ENCODE measurements around the gene RFNG.

Gene RFNG

DNA sequence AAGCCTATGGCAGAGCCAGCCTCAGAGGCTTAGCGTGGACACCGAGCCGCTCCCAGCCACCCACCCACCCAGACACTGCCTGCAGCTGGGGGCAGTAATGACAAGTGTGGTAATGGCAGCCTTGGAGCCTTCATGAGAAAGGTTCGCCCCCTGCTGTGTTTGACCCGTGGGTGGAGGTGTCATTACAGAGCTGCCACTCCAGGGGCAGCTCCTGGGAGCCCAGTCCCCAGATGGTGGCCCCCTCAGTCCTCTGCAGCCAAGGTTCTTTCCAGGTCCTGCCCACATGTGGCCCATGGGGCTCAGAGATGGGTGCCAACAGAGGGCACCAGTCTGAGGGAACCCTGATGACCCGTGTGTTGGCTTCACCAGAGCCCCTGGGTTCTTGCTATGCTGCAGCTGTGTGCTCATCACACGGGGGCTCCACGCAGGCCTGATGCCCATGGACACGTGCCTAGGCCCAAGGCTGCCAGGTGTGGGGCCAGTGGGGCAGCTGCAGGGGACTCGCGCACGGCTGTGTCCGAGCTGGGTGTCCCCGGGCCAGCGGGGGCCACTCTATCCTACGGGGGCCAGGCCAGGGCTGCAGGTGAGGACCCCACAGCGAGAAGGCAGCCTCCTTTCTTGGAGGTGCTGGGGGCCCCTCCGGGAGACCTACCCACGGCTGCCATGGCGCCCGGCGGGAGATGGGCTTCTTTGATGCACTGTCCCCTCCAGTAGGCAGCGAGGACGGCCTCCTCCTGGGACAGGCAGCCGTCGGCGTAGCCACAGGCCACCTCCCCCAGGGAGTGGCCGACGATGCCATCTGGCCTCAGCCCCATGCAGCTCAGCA, 38.3 kb upstream of the RFNG start:
- DNase-seq = no peak

DNA sequence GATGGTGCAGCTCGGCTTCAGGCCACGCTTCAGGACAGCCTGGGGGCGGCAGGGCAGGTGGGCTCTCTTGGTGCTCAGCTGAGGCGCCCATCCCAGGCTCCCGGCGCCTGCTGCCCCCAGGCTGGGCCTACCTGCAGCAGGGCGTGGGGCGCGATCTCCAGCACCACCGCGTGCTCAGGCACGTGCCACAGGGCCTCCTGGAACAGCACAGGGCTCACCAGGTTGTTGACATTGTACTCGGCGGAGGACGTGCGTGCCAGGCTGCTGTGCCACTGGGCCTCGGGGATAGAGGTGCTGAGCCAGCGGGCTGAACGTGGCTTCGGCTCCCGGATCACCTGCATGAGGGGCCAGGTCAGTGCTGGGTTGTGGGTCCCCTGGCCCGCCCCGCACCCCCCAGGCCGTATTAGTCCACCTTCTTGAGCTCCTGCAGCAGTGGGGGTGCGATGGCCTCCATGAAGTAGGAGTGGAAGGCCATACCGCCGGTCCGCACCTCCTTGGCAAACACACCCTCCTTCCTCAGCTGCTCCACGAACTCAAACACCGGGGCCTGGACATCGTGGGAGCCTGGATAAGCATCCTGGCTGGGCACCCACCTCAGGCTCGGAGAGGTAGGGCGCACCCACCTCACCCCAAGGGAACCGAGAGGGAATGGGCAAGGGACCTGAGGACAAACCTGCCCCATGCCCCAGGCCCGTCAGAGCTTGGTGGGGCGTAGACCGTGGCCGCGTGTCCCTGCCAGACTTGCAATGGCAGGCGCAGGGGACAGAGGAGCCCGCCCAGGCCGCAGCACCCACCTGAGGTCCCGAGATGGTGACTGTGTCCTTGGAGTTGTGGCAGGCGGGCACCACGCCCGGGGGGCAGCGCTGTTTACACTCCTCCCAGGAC, 37.5 kb upstream of the RFNG start:
- DNase-seq = no peak

DNA sequence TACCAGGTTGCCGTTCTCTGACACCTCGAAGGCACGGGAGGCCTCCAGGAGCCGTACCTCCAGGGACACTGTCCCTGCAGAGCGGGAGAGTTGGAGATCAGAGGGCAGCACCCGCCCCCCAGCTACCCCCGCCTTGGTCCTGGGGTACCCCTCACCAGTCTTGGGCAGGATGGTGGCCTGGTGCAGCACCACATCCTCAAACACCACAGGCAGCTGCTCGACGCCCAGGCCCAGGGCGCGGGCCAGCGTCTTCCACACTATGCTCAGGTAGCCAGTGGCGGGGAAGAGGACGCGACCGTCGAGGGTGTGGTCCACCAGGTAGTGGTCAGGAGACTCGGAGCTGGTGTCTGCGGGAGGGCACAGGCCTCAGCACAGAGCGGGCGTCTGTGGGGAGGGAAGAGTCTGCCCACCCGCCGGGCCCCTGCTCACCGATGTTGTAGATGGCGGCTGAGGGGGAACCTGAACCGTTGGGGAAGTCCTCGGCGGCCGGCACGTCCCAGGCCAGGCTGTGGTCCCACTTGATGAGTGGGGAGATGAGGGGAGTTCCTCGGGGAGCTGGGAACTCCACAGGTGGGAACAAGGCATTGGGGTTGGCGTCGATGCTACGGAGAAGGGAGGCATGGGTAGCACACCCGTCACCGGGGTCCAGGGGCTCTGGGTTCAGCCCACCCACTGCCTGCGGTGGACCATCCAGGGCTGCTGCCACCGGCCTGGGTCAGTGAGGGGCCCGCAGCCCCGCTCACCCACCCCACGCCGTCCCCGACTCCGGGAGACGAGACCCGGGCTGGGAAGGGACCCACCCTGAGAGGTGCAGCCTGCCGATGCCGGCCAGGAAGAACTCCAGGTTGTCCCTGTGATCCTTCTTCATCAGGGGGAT, 36.6 kb upstream of the RFNG start:
- DNase-seq = no peak

DNA sequence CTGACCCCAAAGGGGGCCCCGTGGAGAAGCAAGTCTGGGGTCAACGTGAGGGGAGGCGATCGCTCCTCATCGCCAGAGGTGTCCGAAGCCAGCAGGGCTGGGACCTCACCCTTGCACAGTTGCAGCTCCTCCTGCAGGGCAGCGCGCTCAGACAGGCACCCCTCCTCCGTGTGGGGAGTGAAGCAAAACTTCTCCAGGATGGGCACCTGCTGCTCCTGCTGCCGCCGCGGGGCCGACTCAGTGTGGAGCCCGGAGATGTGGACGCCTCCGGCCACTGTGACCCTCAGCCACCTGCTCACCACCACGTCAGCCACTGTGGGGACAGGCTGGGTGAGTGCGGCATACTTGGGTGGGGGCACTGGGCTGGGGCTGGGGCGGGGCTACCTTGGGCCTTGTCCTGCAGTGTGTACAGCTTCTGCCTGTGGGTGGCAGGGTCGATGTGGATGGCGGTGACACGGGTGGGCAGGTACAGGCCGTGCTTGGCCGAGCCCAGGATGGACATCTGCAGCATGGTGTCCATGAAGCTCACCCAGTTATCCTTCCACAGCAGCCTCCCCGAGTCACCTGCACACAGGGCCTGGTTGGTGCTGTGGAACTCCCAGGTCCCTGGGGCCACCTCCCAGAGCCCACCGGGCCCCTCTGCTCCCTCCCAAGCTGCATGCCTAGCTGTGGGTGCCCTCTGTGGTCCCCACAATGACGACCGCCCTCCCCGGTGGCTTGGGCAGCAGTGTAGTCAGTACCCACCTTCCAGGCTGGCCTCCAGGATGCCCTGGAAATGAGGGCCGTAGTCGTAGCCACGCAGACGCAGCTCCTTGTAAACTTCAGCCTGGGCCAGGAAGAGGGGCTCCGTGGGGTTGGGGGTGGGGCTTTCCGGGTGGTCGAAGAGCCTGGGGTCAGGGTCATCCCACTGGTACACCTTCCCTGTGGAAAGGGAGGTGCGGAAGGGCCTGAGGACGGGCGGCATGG, 35.6 kb upstream of the RFNG start:
- no peak for DNase-seq

DNA sequence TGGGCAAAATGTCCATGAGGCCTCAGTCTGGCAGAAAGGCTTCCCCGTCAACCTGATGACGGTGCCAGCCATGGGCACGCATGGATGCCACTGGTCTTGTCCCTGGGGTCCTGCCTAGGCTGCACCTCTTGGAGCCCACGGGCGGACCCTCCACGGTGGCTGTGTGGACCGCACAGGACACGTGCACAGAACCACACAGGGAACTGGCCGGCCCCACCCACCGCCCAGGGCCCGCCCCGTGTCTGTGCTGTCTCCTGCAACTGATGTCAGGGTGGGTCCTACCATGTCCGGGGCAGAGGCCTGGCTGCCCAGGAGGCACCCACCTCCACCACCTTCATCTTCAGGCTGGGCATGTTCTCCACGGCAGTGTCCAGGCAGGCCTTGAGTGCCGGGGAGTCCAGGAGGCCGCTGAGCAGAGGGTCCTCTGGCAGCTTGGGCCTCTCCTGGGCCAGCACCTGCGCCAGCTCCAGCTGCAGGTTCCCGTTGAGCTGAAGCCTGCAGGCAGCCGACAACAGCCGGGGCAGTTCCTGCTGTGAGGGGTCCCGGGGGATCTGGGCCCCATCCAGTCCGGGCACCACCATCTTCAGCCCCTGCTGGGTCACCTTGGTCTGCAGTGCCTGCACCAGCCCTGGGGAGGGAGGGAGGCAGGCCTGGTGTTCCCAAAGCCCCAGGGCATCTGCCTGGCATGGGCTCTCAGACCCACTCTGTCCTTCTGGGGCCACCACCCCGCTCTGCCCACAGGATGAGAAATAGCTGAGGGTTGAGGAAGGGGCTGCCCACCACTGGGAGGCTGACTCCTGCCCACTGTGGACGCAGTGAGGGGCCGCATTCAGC, 34.5 kb upstream of the RFNG start:
- no peak for DNase-seq

DNA sequence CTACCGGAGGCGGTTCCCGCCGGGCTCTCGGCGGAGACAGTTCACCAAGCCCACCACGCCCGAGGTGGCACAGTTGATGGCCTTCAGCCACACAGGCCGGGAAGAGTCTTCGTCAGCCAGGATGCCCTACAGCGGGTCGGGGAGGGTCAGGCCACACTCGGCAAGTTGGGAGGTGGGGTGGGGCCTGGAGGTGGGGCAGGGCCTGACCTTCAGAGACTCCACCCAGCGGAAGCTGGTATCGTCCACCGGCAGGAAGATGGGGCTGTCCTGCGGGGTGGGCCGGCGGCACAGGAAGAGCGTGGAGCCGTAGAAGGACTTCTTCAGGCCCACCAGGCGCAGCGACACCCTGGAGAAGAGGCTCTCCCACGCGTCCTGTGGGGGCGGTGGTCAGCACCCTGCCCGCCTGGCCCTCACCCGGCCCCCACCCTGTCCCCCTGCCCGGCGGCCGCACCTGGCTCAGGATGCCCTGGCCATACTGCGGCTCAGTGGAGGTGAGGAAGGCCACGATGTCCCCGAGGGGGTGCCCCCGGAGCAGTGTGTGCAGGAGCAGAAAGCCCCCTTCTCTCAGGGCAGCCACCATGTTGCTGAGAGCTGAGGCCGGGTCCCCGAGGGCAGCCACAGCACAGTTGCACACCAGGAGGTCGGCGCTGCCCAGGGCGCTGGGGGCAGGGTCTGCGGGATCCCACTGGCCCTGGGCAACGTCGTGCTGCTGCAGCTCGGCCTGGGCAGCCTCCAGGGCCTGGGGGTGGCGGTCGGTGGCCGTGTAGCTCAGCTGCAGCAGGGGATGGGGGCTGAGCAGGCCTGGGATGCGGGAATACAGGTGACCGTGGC, 33.6 kb upstream of the RFNG start:
- DNase-seq = no peak

DNA sequence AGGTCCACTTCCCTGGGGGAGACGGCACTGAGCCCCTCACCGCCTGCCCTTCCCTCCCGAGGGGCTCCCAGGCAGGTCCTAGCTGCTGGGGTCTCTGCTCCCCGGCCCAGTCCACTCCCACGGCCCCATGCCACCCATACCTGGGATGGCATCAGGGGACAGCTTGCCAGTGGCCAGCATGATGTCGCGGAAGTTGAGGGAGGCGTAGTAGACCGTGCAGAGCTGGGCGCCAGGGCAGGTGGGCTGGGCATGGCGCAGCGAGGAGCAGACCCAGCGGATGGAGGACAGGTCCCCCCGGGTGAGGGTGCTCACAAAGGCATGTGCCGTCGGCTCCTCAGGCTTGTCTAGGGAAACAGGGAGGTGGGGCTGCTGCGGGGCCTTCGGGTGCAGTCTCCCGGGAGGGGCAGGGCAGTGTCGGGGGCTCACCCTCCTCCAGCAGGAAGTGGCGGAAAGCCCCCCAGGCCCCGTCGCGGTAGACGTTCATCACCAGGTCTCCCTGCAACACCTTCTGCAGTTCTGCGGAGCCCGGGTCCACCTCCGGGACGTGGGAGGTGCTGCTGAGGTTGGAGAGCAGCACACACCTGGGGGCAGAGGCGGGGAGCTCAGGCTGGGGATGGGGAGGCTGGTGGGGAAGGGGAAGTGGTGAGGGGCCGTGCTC, 32.9 kb upstream of the RFNG start:
- DNase-seq = no peak

DNA sequence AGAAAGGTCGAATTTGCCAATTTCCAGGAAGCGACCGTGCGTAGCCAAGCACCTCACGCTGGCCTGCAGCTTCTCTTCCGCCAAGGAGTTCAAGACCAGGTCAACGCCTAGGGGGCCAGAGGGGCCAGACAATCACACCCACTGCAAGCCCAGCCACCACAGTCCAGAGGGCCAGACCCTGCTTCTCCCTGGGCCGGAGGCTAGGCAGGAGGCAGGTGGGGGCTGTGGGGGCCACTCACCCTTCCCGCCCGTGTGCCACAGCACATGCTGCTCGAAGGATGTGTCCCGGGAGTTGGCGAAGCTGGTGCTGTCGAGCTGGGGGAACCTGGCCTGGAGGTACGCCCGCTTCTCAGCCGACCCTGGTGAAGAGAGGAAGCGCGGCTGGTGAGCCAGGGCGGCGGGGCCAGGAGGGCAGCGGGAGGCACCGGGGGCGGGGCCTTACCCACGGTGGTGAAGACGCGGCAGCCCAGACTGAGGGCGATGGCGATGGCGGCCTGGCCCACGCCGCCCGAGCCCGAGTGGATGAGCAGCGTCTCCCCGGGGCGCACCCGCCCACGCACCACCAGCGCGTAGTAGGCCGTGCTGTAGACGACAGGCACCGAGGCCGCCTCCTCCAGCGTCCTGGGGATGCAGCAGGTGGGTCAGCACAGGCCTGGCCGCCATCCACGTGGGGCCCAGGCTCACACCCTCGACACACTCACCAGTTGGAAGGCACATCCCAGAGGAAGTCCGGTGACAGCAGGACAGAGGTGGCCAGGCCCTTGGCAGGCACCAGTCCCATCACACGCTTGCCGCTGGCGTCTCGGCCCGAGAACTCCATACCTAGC, 32.1 kb upstream of the RFNG start:
- DNase-seq = no peak

DNA sequence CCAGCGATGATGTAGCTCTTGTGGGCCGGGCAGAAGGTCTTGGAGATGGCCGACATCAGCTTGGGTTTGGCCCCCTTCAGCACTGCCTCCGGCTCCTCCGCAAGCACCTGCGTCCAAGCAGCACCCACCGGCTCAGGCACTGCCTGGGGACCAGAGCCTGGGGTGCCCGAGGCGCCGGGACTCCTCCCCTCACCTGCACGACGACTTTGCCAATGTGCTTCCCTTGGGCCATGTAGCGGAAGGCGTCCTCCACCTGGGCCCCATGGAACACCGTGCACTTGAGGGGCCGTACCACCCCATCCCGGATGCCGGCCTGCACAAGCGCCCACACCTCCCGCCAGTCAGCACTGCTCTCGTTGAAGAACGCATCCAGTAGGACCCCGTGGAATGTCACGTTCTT, 31.4 kb upstream of the RFNG start:
- no peak for DNase-seq

DNA sequence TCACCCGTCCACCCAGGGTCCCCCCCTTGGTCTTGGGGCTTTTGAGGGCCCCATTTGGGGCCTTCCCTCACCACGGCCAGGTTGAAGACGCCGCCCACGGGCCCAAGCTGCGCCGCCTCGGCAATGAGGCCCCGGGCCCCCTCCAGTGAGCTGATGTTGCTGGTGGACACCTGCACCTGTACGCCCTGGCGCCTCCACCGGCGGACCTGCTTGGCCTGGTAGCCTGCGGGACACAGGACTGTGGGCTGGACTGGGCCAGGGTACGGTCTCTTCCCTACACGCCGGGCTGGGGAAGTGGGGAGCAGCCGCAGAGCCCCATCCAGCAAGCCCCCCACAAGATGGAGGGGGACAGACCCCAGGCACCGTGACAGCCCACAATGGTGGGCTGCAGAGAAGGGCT, 30.8 kb upstream of the RFNG start:
- no peak for DNase-seq

DNA sequence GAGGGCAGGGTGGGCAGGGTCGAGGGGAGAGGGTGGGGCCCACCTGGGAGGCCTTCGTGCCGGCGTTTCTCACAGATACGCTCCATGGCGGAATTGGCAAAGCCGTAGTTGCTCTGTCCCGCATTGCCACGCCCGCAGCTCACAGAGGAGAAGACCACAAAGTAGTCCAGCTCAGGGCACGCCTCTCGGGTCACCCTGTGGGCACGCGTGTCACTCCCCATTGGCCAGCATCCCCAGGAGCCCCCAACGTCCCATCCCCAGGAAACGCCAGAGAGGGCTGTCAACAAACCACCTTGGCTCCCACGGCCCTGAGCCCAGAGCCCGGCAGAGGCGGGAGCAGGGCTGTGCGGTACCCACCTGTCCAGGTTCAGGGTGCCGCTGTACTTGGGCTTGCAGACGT, 30.4 kb upstream of the RFNG start:
- no peak for DNase-seq

DNA sequence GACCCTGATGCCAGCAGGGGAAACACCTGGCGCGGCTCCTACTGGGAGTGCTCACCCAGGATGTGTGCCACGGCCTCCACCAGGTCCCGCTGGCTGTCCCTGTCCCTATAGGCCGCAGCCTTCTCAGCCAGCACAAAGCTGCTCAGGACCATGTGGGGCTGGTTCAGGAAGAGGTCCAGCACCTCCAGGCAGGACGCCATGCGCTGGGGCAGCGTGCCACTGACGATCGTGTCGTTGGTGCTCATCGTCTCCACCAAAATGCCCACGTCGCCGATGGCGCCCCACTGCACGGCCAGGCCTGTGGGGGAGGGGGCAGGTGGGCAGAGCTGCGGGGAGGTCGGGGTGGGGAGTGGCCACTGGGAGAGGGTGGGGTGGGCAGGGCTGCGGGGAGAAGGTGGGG, 29.9 kb upstream of the RFNG start:
- DNase-seq = no peak

DNA sequence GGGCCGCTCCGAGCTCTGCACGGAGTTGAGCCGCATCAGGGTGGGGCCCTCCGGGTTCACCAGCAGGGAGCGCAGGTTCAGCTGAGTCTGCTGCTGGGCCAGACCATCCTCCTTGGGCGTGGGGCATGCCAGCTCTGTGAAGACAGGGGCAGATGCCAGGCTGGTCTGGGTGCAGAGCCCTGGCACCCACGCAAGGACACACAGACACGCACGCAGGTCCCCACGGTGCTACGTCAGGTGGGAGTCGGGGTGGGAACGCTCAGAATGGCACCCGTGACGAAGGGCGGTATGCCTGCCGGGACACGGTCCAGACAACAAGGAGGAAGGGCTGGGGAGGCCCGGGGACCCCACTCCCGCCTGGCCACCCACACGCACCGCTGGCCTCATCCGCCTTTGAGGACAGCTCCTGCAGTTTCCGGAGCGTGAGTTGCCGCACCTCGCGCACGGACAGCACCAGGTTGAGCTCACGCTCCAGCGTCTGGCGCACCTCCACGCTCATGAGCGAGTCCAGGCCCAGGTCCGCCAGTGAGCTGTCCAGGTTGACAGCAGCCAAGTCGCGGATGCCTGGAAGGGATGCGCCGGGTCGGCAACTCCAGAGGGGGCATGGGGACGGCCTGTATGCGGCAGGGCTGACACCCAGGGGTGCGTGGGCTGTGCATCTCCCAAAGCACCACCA, 29.3 kb upstream of the RFNG start:
- no peak for DNase-seq

DNA sequence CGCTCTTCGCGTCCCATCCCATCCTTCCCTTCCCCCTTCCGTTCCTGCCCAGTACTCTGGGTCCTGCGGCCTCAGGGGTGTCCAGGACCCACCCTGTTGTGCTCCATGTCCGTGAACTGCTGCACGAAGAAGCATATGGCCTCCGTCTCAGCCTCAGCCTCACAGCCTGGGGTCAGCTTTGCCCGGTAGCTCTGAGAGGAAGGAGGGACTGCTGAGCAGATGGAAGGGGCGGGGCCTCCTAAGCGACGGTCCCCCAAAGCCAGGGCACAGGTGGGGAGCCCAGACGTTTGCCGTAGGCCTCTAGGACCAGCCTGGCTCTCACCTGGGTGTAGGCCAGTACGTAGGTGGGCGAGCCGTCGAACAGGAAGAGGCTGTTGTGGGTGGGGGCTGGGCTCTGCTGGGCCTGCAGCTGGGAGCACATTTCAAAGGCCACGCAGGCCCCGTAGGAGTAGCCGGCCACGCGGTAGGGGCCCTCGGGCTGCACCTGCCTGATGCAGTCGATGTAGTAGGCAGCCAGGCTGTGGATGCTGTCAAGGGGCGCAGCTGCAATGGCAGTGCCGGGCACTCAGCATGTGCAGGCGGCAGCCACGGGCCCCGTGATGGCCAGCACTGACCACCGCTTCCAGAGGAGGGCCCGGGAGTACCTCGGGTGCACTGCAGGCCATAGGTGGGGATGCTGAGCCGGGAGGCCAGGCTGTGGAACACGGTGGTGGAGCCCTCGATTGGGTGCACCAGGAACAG, 28.6 kb upstream of the RFNG start:
- DNase-seq = no peak

DNA sequence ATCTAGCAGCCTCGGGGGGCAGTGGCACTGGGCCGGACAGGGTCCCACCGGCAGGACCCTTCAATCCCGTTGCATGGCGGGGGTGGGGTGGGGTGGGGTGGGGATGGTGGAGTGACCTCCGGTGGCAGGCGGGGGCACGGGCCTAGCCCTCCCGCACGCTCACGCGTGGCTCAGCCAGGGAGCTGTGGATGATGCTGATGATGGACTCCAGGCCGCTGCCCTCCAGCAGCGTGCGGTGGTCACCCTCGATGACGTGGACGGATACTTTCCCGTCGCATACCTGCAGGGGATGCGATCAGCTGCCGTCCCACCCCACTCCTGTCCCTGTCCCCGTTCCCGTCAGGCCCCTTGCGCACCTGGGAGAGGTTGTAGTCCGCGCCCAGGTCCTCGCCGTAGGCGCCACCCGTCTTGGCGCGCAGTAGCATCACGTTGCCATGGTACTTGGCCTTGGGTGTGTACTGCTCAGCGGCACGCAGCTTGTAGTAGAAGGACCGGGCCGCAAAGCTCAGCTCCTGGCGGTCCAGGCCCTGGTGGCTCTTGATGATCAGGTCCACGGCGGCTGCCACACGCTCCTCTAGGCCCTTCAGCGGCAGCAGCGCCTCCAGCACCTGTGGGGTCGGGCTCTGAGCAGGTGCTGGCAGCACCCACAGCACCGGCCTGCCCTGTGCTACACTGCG, 27.5 kb upstream of the RFNG start:
- DNase-seq = no peak

DNA sequence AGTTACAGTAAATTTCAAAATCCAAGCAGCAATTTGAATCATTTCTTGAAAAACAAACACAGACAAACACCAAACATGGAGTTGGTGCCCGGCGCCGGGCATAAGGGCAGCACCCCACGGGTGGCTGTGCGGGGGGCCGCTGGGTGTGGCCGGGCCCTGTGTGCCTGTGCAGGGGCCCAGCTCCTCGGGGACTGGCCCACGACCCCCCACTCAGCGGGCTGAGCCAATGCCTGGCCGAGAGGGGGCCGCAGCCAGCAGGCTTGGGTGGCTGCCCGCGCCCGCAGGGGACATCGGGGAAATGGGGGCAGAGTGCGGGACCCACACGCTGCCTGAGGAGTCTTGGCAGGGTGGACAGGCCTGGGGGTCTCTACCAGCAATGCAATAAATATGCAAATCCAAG, 26.8 kb upstream of the RFNG start:
- DNase-seq = no peak

Measured in NCI-H2107 (cell line).